Measurements from ENCODE around the gene MACIR. TPM values are rescaled to one million over a fixed set of nuclear protein-coding genes. Genes with fewer than 3 reads are reported as not detected.

Gene MACIR
- total RNA-seq, 6 experiments from 2014 or later: 0.37 to 1.9 (median 0.75) TPM

GRCh38 chr5:103327451-103327850 is 68.9 kb downstream of the MACIR start:
- Histone ChIP-seq H3K4me1 (no peaks in the 10 kb centered on the region), H3K4me3 (no peak overlapping the region), H3K27me3 (no peaks in the 10 kb centered on the region), H3K9me3 (no peaks in the 10 kb centered on the region), H3K27ac (no peak overlapping the region), H3K36me3 (no peaks in the 10 kb centered on the region)
- DNase-seq (no peak), ATAC-seq (no peak)
- 57% methylated on average over 1 of the region's 1 CpG for WGBS (ENCODE audit: insufficient coverage, low coverage, low lambda C conversion rate, missing lambda C conversion rate)
- intact Hi-C loops (cut with DNase I): no loop called here
- TF ChIP-seq CTCF (IDR thresholded peaks at IDR 0.05) (no peak), POLR2A (IDR thresholded peaks at IDR 0.05) (no peak)

- Histone ChIP-seq H3K9me3 (no peaks in the 10 kb centered on the region), H3K4me3 (no peak overlapping the region), H3K4me1 (no peaks in the 10 kb centered on the region), H3K36me3 (no peaks in the 10 kb centered on the region), H3K27ac (no peak overlapping the region), H3K27me3 (no peaks in the 10 kb centered on the region)
- intact Hi-C loops (cut with DNase I): no loop called here
- ATAC-seq (no peak), DNase-seq (no peak)
- TF ChIP-seq POLR2A (IDR thresholded peaks at IDR 0.05): no peak
- no peak for TF ChIP-seq CTCF (IDR thresholded peaks at IDR 0.05)
These were observed 69.3 kb downstream of the MACIR start for GRCh38 chr5:103327893-103328292.

Other genes with a start within 250 kb of the MACIR start
- gene GIN1, start 138.6 kb upstream of the MACIR start, total RNA-seq: 1 to 10 TPM; 3.7 to 5.7 (median 4.6) TPM
- 10 to 100 TPM; 19.4 to 30.6 (median 26.3) TPM for gene PPIP5K2, start 138.5 kb upstream of the MACIR start, total RNA-seq